ENCODE results near the gene RNF111.
"Not testable (repeated sequence)": the region's sequence is repeated elsewhere in the genome, so short reads cannot be mapped to it uniquely, and the experiment has no call there.

Gene RNF111

GRCh38 chr15:58988006-58988785, 733 bp downstream of the RNF111 start:
- Histone ChIP-seq H3K9ac (peak overlapping the region; percentile 86 to 98 (median 96)), H3K27ac (peak overlapping the region; percentile 84 to 98 (median 95))

GRCh38 chr15:58992181-58992580, 4.7 kb downstream of the RNF111 start:
- H3K27me3 ChIP-seq, result no peaks in the 10 kb centered on the region
- H3K27ac ChIP-seq, result no peak overlapping the region
- H4K20me1 ChIP-seq, result peaks cover 69 to 91% (median 88%) of the 10 kb centered on the region in 11 experiments
- H3K9ac ChIP-seq, result no peak overlapping the region
- no peaks in the 10 kb centered on the region for H3K9me3 ChIP-seq (replicated peaks in 1 of 11)
- H3K36me3 ChIP-seq, result peaks cover 36 to 69% (median 57%) of the 10 kb centered on the region in 11 experiments
- H3K4me3 ChIP-seq, result no peak overlapping the region
- H3K4me2 ChIP-seq, result no peak overlapping the region
- H3K4me1 ChIP-seq, result peaks cover 12 to 45% (median 18%) of the 10 kb centered on the region in 10 experiments
- no peak for TF ChIP-seq Cebpa-rat (IDR thresholded peaks at IDR 0.05)

More at GRCh38 chr15:58988006-58988785, 733 bp downstream of the RNF111 start:
- H3K4me2 ChIP-seq, result peak overlapping the region; percentile 69 to 95 (median 82)
- H3K4me3 ChIP-seq, result peak overlapping the region; percentile 76 to 92 (median 90)
- H3K4me1 ChIP-seq, result peaks cover 22 to 44% (median 29%) of the 10 kb centered on the region in 10 experiments
- no peak for TF ChIP-seq Cebpa-rat (IDR thresholded peaks at IDR 0.05)
- peaks cover 45 to 52% (median 49%) of the 10 kb centered on the region in 11 experiments for H4K20me1 ChIP-seq
- H3K36me3 ChIP-seq, result peaks cover 24 to 36% (median 31%) of the 10 kb centered on the region in 11 experiments
- H3K9me3 ChIP-seq (replicated peaks in 1 of 11), result no peaks in the 10 kb centered on the region
- H3K27me3 ChIP-seq, result no peaks in the 10 kb centered on the region

- Histone ChIP-seq H3K9ac (no peak overlapping the region), H3K4me3 (no peak overlapping the region), H3K27ac (no peak overlapping the region), H3K27me3 (no peaks in the 10 kb centered on the region), H3K4me2 (no peak overlapping the region), H3K4me1 (peaks cover 4 to 64% (median 9%) of the 10 kb centered on the region in 10 experiments; a peak in 16 of 20 replicates), H3K9me3 (replicated peaks in 1 of 11) (peaks cover 0 to 3% (median 0%) of the 10 kb centered on the region in 11 experiments; a peak in 1 of 22 replicates), H4K20me1 (peaks cover 69 to 100% (median 95%) of the 10 kb centered on the region in 11 experiments; a peak in 21 of 22 replicates), H3K36me3 (peaks cover 42 to 90% (median 69%) of the 10 kb centered on the region in 11 experiments)
- TF ChIP-seq Cebpa-rat (IDR thresholded peaks at IDR 0.05), result no peak
Observed at GRCh38 chr15:58994906-58995453, 7.5 kb downstream of the RNF111 start.

- Histone ChIP-seq H3K27me3 (no peaks in the 10 kb centered on the region), H4K20me1 (peaks cover 40 to 100% (median 74%) of the 10 kb centered on the region in 11 experiments; a peak in 21 of 22 replicates), H3K27ac (no peak overlapping the region), H3K4me1 (peaks cover 19 to 91% (median 35%) of the 10 kb centered on the region in 10 experiments), H3K9me3 (replicated peaks in 1 of 11) (peaks cover 0 to 14% (median 0%) of the 10 kb centered on the region in 11 experiments; a peak in 4 of 22 replicates), H3K9ac (no peak overlapping the region), H3K4me3 (no peak overlapping the region), H3K36me3 (peaks cover 20 to 78% (median 48%) of the 10 kb centered on the region in 11 experiments; a peak in 21 of 22 replicates), H3K4me2 (peak overlapping the region in 4 of 11 experiments; percentile 43 to 71 (median 63); a peak in 6 of 22 replicates)
- TF ChIP-seq Cebpa-rat (IDR thresholded peaks at IDR 0.05), result no peak
Observed at GRCh38 chr15:58999694-59000093, 12.2 kb downstream of the RNF111 start.

- H3K27me3 ChIP-seq, H3K9ac ChIP-seq, H3K4me3 ChIP-seq: not testable (repeated sequence)
- Histone ChIP-seq H3K9me3 (replicated peaks in 1 of 11) (peaks cover 0 to 14% (median 0%) of the 10 kb centered on the region in 11 experiments; a peak in 4 of 22 replicates), H3K4me1 (peaks cover 19 to 90% (median 36%) of the 10 kb centered on the region in 10 experiments), H3K4me2 (peak overlapping the region in 10 of 11 experiments; percentile 1 to 71 (median 24); a peak in 10 of 22 replicates), H3K36me3 (peaks cover 20 to 78% (median 50%) of the 10 kb centered on the region in 11 experiments; a peak in 21 of 22 replicates), H4K20me1 (peaks cover 37 to 100% (median 69%) of the 10 kb centered on the region in 11 experiments; a peak in 21 of 22 replicates), H3K27ac (0 out of 22 replicates have a peak overlapping the region, but pooled peaks of 1 of the 11 experiments have one; percentile 80)
Observed at GRCh38 chr15:59000251-59000650, 12.8 kb downstream of the RNF111 start.

- peaks cover 19 to 93% (median 36%) of the 10 kb centered on the region in 10 experiments for H3K4me1 ChIP-seq
- TF ChIP-seq Cebpa-rat (IDR thresholded peaks at IDR 0.05), result no peak
- peak overlapping the region in 1 of 11 experiments; percentile 22; a peak in 1 of 22 replicates for H3K9ac ChIP-seq
- H3K4me3 ChIP-seq, result no peak overlapping the region
- peaks cover 31 to 100% (median 64%) of the 10 kb centered on the region in 11 experiments; a peak in 21 of 22 replicates for H4K20me1 ChIP-seq
- H3K27me3 ChIP-seq, result no peaks in the 10 kb centered on the region
- peak overlapping the region; percentile 6 to 78 (median 51); a peak in 18 of 22 replicates for H3K4me2 ChIP-seq
- peak overlapping the region in 9 of 11 experiments; percentile 26 to 84 (median 66); a peak in 16 of 22 replicates for H3K27ac ChIP-seq
- H3K9me3 ChIP-seq (replicated peaks in 1 of 11), result peaks cover 0 to 14% (median 0%) of the 10 kb centered on the region in 11 experiments; a peak in 4 of 22 replicates
- peaks cover 34 to 84% (median 64%) of the 10 kb centered on the region in 11 experiments for H3K36me3 ChIP-seq
Observed at GRCh38 chr15:59001946-59002345, 14.5 kb downstream of the RNF111 start.

- Histone ChIP-seq H4K20me1 (peaks cover 31 to 100% (median 59%) of the 10 kb centered on the region in 11 experiments; a peak in 21 of 22 replicates), H3K4me1 (peaks cover 19 to 88% (median 36%) of the 10 kb centered on the region in 10 experiments), H3K4me2 (peak overlapping the region; percentile 6 to 78 (median 51); a peak in 19 of 22 replicates), H3K36me3 (peaks cover 39 to 84% (median 63%) of the 10 kb centered on the region in 11 experiments), H3K9ac (peak overlapping the region in 5 of 11 experiments; percentile 21 to 55 (median 46); a peak in 7 of 22 replicates), H3K9me3 (replicated peaks in 1 of 11) (peaks cover 0 to 14% (median 0%) of the 10 kb centered on the region in 11 experiments; a peak in 4 of 22 replicates), H3K4me3 (no peak overlapping the region), H3K27me3 (no peaks in the 10 kb centered on the region), H3K27ac (peak overlapping the region in 9 of 11 experiments; percentile 26 to 84 (median 66); a peak in 17 of 22 replicates)
- TF ChIP-seq Cebpa-rat (IDR thresholded peaks at IDR 0.05), result no peak; a peak in 1 of 22 replicates
Observed at GRCh38 chr15:59002418-59002859, 15.0 kb downstream of the RNF111 start.

GRCh38 chr15:59005579-59005978, 18.1 kb downstream of the RNF111 start:
- H3K27ac ChIP-seq, result 0 out of 22 replicates have a peak overlapping the region, but pooled peaks of 2 of the 11 experiments have one; percentile 5 to 8
- H3K9me3 ChIP-seq (replicated peaks in 1 of 11), result peaks cover 0 to 6% (median 0%) of the 10 kb centered on the region in 11 experiments; a peak in 1 of 22 replicates
- no peaks in the 10 kb centered on the region for H3K27me3 ChIP-seq
- no peak overlapping the region for H3K9ac ChIP-seq
- H3K4me3 ChIP-seq, result no peak overlapping the region
- no peak for TF ChIP-seq Cebpa-rat (IDR thresholded peaks at IDR 0.05)
- H3K4me1 ChIP-seq, result peaks cover 17 to 67% (median 27%) of the 10 kb centered on the region in 10 experiments
- peaks cover 16 to 99% (median 56%) of the 10 kb centered on the region in 11 experiments; a peak in 20 of 22 replicates for H4K20me1 ChIP-seq
- peak overlapping the region in 2 of 11 experiments; percentile 49 to 51; a peak in 2 of 22 replicates for H3K4me2 ChIP-seq
- H3K36me3 ChIP-seq, result peaks cover 53 to 79% (median 66%) of the 10 kb centered on the region in 11 experiments

Measured in BLaER1 treated with 17β-estradiol and CSF1 and Interleukin-3, amounts not matched to agents 10 nM and 100 nM (cell line).